GM12873 (cell line): ENCODE measurements around the gene ZCRB1.

ENCODE experiments used
- TF ChIP-seq, protein P1 (sequence below): IDR thresholded peaks from 2 replicates; pipeline ENCODE4 v1.5.1; 2012; ENCODE audit warnings: low read depth, mild to moderate bottlenecking, moderate library complexity, low read length, control low read depth; ENCODE audit not compliant: insufficient read depth; ENCODE audit errors: missing control alignments

ZCRB1 gene

DNA sequence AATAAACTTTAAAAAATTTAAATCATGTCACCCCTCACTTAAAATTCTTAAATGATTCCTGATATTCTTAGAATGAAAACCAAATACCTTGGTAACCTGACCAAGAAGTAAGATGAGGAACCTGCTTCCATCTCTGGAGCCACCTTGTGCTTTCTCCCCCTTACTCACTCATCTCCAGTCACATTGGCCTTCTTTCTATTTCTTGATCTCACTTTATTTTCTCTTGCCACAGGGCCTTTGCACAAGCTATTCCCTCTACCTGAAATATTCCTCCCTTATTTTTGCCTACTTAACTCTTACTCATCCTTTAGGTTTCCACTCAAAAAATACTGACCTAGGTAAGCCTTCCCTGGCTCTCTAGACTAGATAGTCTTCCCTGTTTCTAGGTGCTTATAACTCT lies 5.1 kb downstream of the ZCRB1 start:
- TF ChIP-seq, protein P1, sequence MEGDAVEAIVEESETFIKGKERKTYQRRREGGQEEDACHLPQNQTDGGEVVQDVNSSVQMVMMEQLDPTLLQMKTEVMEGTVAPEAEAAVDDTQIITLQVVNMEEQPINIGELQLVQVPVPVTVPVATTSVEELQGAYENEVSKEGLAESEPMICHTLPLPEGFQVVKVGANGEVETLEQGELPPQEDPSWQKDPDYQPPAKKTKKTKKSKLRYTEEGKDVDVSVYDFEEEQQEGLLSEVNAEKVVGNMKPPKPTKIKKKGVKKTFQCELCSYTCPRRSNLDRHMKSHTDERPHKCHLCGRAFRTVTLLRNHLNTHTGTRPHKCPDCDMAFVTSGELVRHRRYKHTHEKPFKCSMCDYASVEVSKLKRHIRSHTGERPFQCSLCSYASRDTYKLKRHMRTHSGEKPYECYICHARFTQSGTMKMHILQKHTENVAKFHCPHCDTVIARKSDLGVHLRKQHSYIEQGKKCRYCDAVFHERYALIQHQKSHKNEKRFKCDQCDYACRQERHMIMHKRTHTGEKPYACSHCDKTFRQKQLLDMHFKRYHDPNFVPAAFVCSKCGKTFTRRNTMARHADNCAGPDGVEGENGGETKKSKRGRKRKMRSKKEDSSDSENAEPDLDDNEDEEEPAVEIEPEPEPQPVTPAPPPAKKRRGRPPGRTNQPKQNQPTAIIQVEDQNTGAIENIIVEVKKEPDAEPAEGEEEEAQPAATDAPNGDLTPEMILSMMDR, result no peak

DNA sequence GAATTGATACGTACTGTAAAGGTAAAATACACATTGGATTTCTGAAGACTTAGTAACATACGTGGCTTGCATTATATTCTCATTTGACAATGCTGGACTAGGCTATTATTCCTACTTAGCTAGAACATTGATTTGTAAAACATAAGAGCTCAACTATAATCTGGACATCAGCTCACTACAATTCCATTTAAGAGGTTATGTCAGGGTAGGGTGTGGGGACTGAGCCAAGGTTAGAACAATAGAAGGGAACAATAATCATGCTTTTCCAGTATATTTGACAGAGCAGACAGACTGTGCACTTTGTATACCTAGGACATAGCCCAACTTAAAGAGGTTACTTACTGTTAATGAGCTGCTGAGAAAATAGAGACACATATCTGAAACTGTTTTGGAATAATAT lies 10.8 kb downstream of the ZCRB1 start:
- TF ChIP-seq, protein P1, result no peak

DNA sequence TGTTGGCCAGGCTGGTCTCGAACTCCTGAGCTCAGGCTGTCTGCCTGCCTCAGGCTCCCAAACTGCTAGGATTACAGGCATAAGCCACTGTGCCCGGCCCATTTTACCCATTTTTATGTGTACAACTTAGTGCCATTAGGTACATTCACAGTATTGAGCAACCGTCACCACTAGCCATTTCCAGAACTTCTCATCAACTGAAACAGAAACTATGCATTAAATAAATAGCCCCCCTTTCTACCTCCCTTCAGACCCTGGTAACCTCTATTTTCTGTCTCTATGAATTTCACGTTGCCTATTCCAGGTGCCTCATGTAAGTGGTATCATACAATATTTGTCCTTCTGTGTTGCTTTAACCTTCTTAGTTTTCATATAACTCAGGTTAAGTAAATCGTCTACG lies 15.9 kb downstream of the ZCRB1 start:
- TF ChIP-seq, protein P1, result no peak

DNA sequence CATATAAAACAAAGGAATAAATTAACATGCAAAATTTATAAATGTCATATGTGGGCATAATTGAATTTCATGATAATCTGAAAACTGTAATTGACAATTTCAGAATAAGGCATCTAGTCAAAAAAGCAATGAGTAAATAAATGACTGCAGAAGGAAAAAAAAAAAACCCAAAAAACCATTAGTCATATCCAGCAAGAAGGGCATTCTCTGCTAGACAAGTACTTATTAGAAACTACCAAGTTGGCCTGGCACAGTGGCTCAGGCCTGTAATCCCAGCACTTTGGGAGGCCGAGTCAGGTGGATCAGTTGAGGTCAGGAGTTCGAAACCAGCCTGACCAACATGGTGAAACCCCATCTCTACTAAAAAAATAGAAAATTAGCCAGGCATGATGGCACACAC lies 17.5 kb downstream of the ZCRB1 start:
- TF ChIP-seq, protein P1, result no peak

DNA sequence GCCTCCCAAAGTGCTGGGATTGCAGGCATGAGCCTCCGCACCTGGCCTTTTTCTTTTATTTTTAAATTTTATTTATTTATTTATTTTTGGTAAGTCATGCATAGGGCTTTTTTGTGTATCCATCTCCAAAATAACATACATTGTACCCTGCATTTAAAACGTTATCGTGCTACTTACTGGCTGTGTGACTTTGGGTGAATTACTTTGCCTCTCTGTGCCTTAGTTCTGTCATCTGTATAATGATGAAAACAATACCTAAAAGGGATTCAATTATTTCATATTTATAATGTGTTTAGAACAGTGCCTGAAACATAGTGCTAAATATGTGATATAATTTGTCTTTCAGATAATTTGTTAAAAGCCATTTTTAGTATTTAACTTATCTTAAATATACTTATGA lies 19.6 kb downstream of the ZCRB1 start:
- TF ChIP-seq, protein P1, result no peak

DNA sequence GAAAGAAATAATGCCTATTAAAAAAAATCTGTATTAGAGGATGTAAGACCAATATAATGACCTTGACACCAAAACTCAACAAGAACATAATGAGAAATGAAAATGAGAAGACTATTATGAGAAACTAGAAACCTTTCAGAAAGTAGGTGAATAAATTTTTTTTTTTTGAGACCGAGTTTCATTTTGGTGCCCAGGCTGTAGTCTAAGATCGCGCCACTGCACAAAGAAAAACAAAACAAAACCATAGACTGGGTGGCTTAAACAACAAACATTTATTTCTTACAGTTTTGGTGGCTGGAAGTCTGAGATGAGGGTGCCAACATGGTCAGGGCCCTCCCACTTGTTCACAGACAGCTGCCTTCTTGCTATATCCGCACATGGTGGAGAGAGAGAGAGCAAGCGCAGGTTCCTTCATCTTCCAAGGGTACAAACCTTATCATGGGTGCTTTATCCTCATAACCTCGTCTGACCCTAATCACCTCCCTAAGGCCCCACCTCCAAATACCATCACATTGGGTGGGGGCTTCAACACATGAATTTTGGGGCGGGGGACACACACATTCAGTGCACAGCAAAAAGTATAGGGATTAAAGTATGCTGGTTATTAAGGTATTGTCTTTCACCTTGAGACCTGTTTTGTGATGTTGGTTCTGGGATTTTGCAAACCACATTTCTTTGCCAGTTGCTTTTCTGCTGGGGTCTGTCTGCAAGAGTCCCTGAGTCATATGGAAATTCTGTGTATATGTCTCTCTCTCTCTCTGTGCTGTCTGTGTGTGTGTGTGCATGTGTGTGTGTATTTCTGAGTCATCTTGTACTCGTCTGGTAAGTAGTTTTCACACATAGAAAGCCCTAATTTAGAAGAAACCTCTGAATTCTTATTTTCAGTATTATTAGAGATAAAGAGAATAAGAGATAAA lies 26.2 kb downstream of the ZCRB1 start:
- TF ChIP-seq, protein P1, result no peak

DNA sequence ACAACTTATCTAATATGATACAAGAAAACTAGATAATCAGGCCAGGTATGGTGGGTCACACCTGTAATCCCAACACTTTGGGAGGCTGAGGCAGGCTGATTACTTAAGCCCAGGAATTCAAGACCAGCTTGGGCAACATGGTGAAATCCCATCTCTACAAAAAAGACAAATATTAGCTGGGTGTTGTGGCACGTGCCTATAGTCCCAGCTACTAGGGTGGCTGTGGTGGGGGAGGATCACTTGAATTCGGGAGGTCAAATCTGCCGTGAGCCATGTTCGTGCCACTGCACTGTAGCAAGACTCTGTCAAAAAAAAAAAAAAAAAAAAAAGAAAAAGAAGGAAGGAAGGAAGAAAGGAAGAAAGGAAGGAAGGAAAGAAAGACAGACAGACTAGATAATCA lies 27.0 kb downstream of the ZCRB1 start:
- TF ChIP-seq, protein P1, result no peak
